ENCODE measurements around the gene KRT8. TPM values are rescaled to one million over a fixed set of nuclear protein-coding genes. Genes with fewer than 3 reads are reported as not detected.
"Not testable (repeated sequence)": the region's sequence is repeated elsewhere in the genome, so short reads cannot be mapped to it uniquely, and the experiment has no call there.

Gene KRT8
- total RNA-seq, 1 donor from 2014 or later = 0.16 TPM

GRCh38 chr12:52901715-52902541, 2.9 kb downstream of the KRT8 start:
- no peak for DNase-seq (ENCODE audit: low read depth)

DNA sequence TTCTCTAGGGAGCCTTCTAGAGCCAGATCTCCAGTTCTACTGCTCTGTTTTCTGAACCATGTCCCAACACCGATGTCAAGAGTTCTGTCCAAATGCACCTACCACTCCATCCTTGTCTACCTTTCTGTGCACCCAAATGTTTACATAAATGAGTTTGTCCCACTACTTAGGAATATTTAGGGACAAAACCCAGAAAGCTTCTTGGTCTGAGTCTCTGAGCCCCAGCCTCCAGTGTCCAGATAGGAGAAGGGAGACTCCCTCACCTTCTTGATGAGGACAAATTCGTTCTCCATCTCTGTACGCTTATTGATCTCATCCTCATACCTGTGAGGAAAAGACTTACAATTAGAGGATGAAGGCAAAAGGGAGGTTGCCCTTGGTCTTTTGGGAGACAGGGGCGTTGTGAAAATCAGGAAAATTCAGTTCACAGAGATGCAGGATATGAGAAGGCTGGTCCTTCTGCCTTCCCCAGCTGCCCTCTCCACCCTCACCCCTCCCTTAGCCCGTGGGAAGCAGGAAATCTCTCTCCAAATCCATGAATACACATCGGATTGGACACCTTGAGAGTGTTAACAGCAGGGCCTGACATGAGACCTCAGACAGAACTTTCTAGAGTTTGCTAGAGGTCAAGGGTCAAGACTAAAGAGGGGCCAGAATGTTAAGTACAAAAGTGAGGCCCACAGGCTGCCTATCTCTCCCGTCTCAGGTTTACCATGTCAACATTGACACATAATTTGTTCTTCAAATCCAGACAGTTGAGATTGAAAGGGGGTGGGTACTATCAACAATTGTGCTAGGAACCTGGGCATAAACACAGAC, 3.8 kb downstream of the KRT8 start:
- no peak for DNase-seq (ENCODE audit: low read depth)

DNA sequence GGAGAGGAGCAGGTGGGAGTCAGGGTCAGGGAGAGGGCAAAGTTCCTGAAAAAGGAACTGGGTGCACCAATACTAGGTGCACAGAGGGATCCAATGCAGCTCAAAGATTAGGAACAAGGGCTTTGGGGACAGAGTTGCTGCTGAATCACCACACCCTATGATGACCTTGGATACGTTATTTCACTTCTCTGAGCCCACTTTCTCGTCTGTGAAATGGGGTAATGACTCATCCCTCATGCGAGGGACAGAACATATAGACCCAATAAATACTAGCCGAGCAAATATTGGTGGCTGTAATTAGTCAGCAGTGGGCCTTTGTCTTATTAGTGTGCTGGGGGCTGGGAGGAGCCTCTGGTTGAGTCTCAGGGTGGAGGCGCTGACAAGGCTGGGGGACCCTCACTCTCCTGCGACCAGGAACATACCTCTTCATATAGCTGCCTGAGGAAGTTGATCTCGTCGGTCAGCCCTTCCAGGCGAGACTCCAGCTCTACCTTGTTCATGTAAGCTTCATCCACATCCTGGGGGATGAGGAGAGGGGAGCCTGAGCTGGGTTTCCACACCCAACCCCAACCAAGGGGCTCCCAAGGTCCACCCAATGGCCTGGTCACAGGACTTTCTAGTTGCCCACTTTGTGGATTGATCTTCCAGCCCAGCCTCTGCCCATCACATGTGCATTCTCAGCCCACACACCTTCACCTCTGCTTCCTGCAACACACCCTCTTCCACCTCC, 4.5 kb downstream of the KRT8 start:
- no peak for DNase-seq (ENCODE audit: low read depth)

GRCh38 chr12:52899338-52900035, 5.4 kb downstream of the KRT8 start:
- DNase-seq (ENCODE audit: low read depth) = no peak

DNA sequence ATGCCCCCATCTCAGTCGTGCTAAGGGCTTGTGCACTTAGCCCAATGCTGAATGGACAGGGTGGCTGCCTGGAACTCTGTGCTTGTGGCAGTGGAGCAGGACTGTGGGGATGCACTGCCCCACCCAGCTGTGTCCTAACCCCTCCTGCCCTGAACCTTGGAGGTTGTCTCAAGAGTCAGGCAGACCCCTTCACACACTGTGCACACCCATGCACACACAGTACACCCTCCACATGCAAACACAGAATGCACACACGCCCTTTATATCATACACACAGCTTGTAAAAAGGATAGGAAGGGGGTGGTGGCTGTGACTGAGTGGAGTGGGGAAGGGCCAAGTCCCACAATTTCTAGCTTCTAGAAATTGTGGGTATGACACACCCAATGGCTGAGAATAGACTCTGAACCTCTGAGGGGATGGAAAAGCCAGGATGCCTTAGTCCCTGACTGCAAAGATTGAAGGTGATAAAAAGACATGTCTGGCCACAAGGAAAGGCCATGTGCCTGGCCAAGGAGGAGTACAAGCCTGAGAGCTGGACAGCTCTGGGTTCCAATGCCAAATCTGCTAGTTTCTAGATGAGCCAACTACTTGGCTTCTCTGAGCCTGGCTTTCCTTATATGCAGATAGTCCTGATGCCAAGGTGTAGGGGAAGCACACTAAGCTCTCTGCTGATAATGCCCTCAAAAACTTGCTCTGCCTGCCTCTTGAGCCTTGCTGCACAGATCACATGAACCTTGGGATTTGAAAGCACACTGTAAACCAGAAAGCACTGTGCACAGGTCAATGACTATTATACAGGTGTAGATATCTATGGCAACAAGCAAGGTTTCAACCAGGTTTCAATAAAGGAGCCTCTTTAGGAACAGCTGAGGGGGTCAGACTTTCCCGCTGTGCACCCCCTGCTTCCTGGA, 8.4 kb downstream of the KRT8 start:
- DNase-seq (ENCODE audit: low read depth) = no peak

DNA sequence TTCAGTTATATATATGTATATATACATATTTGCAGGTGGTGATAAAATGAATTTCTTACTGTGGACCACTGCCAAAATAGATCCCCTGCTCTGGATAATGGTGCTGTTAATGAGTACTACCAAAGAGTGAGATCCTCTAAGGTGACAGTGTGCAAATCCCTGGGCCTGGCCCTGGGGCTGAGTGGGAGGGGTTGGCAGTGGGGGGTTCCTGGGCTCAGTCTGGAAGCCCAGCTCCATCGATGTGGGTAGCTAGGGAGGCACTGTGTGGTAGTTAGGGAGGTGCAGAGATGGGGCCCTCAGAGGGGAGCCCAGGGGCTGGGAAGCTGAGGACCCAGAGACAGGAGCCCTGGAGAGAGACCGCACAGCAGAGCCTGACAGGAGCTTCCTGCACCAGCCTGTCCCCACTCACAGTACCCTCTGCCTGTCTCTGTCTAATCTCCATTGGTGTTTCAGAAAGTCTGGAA, 9.1 kb downstream of the KRT8 start:
- DNase-seq (ENCODE audit: low read depth) = no peak

GRCh38 chr12:52892974-52893373, 11.9 kb downstream of the KRT8 start:
- DNase-seq (ENCODE audit: low read depth) = no peak

GRCh38 chr12:52892207-52892852, 12.5 kb downstream of the KRT8 start:
- DNase-seq (ENCODE audit: low read depth) = no peak

GRCh38 chr12:52891044-52891443, 13.8 kb downstream of the KRT8 start:
- DNase-seq (ENCODE audit: low read depth) = no peak

GRCh38 chr12:52890417-52890816, 14.5 kb downstream of the KRT8 start:
- DNase-seq (ENCODE audit: low read depth) = no peak

DNA sequence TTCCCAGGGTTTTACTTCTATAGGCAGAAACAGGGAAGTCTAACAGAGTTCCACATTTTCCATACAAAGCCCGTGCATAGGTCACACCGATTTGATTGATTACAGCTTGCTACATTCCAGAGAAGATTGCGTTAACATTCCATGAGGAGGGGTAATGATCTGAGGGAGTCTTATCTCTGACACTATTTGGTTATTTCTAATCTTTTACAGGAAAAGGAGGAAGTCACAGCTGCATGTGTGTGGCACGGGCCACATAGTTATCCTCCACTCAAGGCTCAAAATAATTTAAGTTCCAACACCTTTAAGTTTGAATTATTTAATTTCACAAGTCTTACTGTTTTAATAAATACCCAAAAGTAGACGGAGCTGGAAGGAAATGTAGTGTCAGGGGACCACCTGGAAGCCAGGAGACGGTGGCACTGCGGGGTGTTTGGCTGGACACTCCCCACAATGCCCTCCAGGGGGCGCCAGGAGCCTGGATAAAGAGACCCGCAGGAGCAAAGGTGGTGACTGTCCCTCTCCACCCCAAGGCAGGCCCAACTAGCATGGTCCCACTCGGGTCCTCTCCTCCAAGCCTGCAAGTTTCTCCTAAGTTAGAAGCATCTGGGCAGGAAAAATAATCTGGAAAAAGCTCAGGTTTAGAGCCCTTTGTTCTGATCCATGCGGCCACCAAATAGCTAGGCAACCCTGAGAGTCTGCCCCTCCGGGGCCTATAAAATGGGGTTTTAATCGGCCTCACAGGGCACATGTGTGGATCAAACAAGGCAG, 20.2 kb downstream of the KRT8 start:
- DNase-seq (ENCODE audit: low read depth) = peak; percentile 64

- DNase-seq (ENCODE audit: low read depth) = not testable (repeated sequence)
Measured at GRCh38 chr12:52880499-52880898, 24.4 kb downstream of the KRT8 start.

DNA sequence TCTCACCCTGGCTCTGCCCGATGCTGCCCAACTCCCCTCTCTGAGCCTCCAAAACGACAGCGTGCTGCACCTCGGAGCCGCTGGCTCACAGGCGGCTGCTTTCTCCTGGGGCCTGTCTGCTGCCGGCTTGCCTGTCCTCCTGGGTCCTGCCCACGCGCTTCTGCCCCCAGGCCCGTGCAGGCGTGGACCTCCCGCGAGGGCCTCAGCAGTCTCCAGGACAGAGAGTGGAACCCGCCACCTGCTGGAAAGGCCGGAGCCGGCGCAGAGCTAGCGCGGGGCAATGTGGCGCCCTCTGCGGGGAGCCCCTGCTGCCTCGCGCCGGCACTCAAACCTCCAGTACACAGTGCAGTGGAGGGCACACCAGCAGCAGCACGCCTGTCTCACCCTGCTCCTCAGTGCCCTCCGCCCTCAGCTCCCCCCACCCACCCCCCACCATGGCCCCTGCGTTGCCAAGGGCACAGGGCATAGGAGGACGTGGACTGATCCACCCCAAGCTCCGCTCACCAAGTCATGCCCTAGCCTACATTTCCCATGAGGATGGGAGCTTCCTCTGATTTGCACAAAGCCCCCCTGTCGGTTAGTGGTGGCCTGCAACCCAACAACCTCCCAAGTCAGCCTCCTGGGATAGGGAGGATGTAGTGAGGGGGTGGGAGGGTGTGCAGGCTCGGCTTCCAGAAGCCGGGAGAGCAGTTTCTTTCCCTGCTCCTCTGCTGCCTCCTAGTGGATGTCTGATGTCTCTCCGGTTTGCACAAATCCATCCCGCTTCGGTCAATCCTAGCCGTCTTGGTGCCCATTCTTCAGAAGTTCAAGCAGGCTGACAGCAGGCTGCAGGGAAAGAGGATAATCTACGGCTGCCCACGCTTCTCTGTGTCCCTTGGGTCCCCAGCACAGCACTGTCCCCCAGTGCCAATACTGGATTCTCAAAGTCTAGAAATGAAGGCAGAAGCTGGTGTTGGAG, 25.2 kb downstream of the KRT8 start:
- peak; percentile 87 for DNase-seq (ENCODE audit: low read depth)

GRCh38 chr12:52878507-52879393, 26.1 kb downstream of the KRT8 start:
- no peak for DNase-seq (ENCODE audit: low read depth)

GRCh38 chr12:52877242-52877641, 27.6 kb downstream of the KRT8 start:
- DNase-seq (ENCODE audit: low read depth) = no peak

DNA sequence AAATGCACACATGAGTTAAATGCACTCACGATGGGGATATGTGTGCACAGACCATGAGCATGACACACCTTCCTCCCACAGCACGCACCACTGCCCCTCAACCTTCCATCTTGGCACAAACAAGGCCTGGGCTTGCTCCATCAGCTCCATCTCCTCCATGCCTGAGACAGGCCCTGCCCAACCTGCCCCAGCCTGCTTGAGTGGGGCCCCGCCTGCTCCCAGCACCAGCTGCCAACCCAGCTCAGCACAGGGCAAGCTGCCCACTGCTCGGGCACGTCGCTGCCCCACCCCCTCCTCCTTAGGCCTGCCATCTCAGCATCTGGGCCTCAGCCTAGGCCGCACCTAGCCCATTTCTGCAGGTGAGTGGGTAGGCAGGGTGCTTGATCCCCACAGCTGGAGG, 28.5 kb downstream of the KRT8 start:
- DNase-seq (ENCODE audit: low read depth) = no peak
